PC-3 (cell line): Measurements from ENCODE around the gene XRCC6. TPM values are rescaled to one million over a fixed set of nuclear protein-coding genes. Genes with fewer than 3 reads are reported as not detected.

ENCODE experiments used
- ATAC-seq: fragments of 200-7000 bp; cut with Tn5 transposase; 2 replicates; pipeline ENCODE4 v1.9.1; 2020; ENCODE audit warnings: mild to moderate bottlenecking, moderate library complexity
- BruUV-seq: library from RNA; stranded (reverse); fragments of 400-500 nt; replicated peaks from 2 replicates; lab custom pipeline; 2021; lab: Mats Ljungman, UMichigan
- CTCF ChIA-PET: fragments of 300-600 bp; sonication (Branson Sonifier 250); formaldehyde crosslinking; loops from one replicate; lab custom pipeline; 2022; ENCODE audit warnings: antibody characterized with exemption; lab: Charles Lee
- POLR2A ChIA-PET: fragments of 300-600 bp; sonication (Branson Sonifier 250); formaldehyde crosslinking; loops from one replicate; lab custom pipeline; 2022; ENCODE audit warnings: antibody characterized with exemption; ENCODE audit not compliant: unreplicated experiment; lab: Charles Lee
- DNase-seq: peaks from one replicate; pipeline ENCODE4 v3.0.0-alpha.2; 2015
- H2AFZ ChIP-seq: fragments of 300-600 bp; sonication (generic); 2 replicates; pipeline ENCODE4 v1.6.0; 2016; ENCODE audit warnings: antibody characterized with exemption, low read length
- H3F3A ChIP-seq: fragments of 300-600 bp; sonication (generic); one replicate; pipeline ENCODE4 v1.6.0; 2017; ENCODE audit warnings: antibody characterized with exemption, low read length, control low read depth, mild to moderate bottlenecking; ENCODE audit not compliant: unreplicated experiment
- H3K27ac ChIP-seq: fragments of 300-600 bp; sonication (generic); 2 replicates; pipeline ENCODE4 v1.5.1; 2016; ENCODE audit warnings: mild to moderate bottlenecking, low read length
- H3K27me3 ChIP-seq: fragments of 300-600 bp; sonication (generic); 2 replicates; pipeline ENCODE4 v1.6.1; 2016; ENCODE audit warnings: low read length, mixed read lengths
- H3K36me3 ChIP-seq: fragments of 300-600 bp; sonication (generic); 2 replicates; pipeline ENCODE4 v1.6.1; 2016; ENCODE audit warnings: low read depth, mixed run types, low read length, mixed read lengths
- H3K4me1 ChIP-seq: fragments of 300-600 bp; sonication (generic); 2 replicates; pipeline ENCODE4 v1.5.1; 2016; ENCODE audit warnings: low read length; ENCODE audit not compliant: insufficient read depth
- H3K4me2 ChIP-seq: fragments of 300-600 bp; sonication (generic); 2 replicates; pipeline ENCODE4 v1.6.0; 2016; ENCODE audit warnings: low read length
- H3K4me3 ChIP-seq: fragments of 300-600 bp; sonication (generic); 2 replicates; pipeline ENCODE4 v1.5.1; 2016; ENCODE audit warnings: mild to moderate bottlenecking, low read length, mixed read lengths
- H3K79me2 ChIP-seq: fragments of 300-600 bp; sonication (generic); 2 replicates; pipeline ENCODE4 v1.6.1; 2017; ENCODE audit warnings: low read length, mixed read lengths
- H3K9ac ChIP-seq: fragments of 300-600 bp; sonication (generic); 2 replicates; pipeline ENCODE4 v1.6.0; 2016; ENCODE audit warnings: mild to moderate bottlenecking, low read length
- H3K9me2 ChIP-seq: fragments of 300-600 bp; sonication (generic); replicated peaks from 2 replicates; pipeline ENCODE4 v1.6.1; 2016; ENCODE audit warnings: mixed run types, low read length, mixed read lengths
- H3K9me3 ChIP-seq: fragments of 300-600 bp; sonication (generic); 2 replicates; pipeline ENCODE4 v1.6.1; 2016; ENCODE audit warnings: low read length, mixed read lengths
- H4K20me1 ChIP-seq: fragments of 300-600 bp; sonication (generic); 2 replicates; pipeline ENCODE4 v1.6.1; 2016; ENCODE audit warnings: low read length, mixed read lengths
- EZH2 ChIP-seq: fragments of 300-600 bp; sonication (generic); IDR thresholded peaks from one replicate; pipeline ENCODE4 v1.6.1; 2017; ENCODE audit warnings: antibody characterized with exemption, mild to moderate bottlenecking, low read length; ENCODE audit not compliant: unreplicated experiment
- EZH2phosphoT487 ChIP-seq: fragments of 300-600 bp; sonication (generic); IDR thresholded peaks from 2 replicates; pipeline ENCODE4 v1.6.1; 2018; ENCODE audit warnings: mild to moderate bottlenecking, antibody characterized with exemption, low read length, borderline replicate concordance
- intact Hi-C: fragments of 100-400 bp; cut with micrococcal nuclease; formaldehyde crosslinking; loops from 2 replicates; pipeline ENCODE4 v1.9.0; 2023
- total RNA-seq: library from RNA; depleted of rRNA; stranded (reverse); fragments of >200 nt; gene quantifications from 2 replicates; pipeline ENCODE4 v1.2.3, GENCODE V29; 2014
- TF ChIP-seq, protein P1 (sequence below): fragments of 300-600 bp; sonication (generic); conservative IDR thresholded peaks from 2 replicates; pipeline ENCODE4 v1.5.1; 2017; ENCODE audit warnings: antibody characterized with exemption, low read depth, mild to moderate bottlenecking, low read length

XRCC6 gene
- total RNA-seq, 1 experiment from 2014 or later = 432 TPM

DNA sequence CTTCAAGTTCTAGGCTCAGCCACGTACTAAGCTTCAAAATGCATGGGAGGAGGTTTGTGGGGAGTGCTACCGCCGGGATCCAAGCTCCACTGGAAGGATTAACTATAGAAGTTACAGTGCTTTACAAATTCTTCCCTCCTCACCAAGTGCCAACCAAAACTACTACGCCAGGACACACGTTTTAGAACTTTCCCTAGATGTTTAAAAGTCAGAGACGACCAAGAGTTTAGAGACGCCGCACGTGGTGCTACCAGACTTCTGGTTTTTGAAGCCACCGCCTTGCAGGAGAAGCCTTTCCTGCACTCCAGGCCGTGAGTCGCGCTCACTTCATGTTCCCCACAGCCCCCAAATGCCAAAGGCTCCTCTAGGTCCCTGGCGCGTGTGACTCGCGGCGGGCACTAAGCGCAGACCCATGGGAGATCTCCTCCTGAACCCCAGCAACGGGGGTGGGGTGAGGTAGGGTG is 66.8 kb downstream of the XRCC6 start:
- peaks cover 64% of the 10 kb centered on the region for H3K79me2 ChIP-seq
- H2AFZ ChIP-seq = peak overlapping the region; percentile 90
- intact Hi-C loops = no loop called here
- ChIA-PET CTCF (interaction anchor here (0.6 kb wide), 1 partner anchor 9 kb away, joined by 4 read pairs; no protein-coding TSS in a partner anchor), POLR2A (interaction anchor here (0.6 kb wide), 1 partner anchor 261 kb away, joined by 7 read pairs; no protein-coding TSS in a partner anchor)
- H3K4me2 ChIP-seq = peak overlapping the region; percentile 92
- DNase-seq (peak; percentile 6), ATAC-seq (peak; percentile 27)
- no peaks in the 10 kb centered on the region for H3F3A ChIP-seq
- no peaks in the 10 kb centered on the region for H3K27me3 ChIP-seq
- peaks cover 9% of the 10 kb centered on the region; the same call in 1 of the 2 replicates for H4K20me1 ChIP-seq
- H3K9me3 ChIP-seq = no peaks in the 10 kb centered on the region
- H3K27ac ChIP-seq = peak overlapping the region; percentile 76
- BruUV-seq = TSS peak; percentile 60
- no peaks in the 10 kb centered on the region for H3K36me3 ChIP-seq
- H3K4me1 ChIP-seq = peaks cover 17% of the 10 kb centered on the region; the same call in 1 of the 2 replicates
- peak overlapping the region; percentile 94 for H3K4me3 ChIP-seq
- H3K9ac ChIP-seq = peak overlapping the region; percentile 98
- no peak for TF ChIP-seq EZH2
- no peak for TF ChIP-seq EZH2phosphoT487
- TF ChIP-seq, protein P1, sequence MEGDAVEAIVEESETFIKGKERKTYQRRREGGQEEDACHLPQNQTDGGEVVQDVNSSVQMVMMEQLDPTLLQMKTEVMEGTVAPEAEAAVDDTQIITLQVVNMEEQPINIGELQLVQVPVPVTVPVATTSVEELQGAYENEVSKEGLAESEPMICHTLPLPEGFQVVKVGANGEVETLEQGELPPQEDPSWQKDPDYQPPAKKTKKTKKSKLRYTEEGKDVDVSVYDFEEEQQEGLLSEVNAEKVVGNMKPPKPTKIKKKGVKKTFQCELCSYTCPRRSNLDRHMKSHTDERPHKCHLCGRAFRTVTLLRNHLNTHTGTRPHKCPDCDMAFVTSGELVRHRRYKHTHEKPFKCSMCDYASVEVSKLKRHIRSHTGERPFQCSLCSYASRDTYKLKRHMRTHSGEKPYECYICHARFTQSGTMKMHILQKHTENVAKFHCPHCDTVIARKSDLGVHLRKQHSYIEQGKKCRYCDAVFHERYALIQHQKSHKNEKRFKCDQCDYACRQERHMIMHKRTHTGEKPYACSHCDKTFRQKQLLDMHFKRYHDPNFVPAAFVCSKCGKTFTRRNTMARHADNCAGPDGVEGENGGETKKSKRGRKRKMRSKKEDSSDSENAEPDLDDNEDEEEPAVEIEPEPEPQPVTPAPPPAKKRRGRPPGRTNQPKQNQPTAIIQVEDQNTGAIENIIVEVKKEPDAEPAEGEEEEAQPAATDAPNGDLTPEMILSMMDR = no peak
- H3K9me2 ChIP-seq = no peaks in the 10 kb centered on the region

DNA sequence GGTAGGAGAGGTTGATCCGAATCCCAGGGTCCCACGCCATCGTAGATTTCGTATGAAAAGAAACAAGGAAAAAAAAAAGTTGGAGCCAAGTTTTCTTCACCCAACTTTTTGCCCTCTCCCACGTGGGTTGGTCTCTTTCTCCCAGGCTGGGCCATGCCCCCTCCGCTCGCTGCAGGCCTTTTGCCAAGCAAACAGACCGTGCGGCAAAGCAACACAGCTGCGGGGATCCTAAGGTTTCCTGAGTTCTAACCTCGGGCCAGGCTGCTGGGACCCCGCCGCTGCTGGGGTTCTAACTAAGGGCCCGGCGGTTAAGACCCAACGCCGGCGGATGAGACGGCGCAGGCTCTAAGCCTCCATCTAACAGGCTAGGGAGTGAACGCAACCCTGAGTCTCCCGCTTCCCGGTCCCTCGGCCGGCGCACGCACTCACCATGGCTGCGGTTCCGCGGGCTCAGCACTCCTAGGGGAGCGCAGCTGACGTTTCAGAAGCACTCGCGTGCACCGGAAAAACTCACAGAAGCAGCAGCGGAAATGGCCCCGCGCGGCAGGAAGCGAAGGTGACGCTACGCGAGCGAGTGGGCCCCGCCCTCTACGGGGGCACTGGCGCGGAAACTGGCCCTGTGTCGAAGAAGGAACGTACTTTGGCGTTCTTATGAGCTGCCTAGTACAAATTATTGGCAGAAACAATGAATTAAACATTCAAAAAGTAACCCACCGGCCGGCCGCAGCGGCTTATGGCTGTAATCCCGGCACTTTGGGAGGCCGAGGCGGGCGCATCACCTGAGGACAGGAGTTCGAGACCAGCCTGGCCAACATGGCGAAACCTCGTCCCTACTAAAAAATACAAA is 67.5 kb downstream of the XRCC6 start, which contains the start of gene SNU13:
Gene SNU13, minus strand, starts transcription at position 503 of the 847 bp plus-strand sequence. Its CDS starts 71 bp downstream, at position 432.
- H3K4me2 ChIP-seq = peak within 1 kb of the TSS; percentile 92
- peak; percentile 86 for DNase-seq

More for the DNA sequence above, 67.5 kb downstream of the XRCC6 start, which contains the start of gene SNU13:
- ATAC-seq = peak; percentile 93
- Histone ChIP-seq H3F3A (no peaks in the 10 kb centered on the region), H3K4me3 (peak within 1 kb of the TSS; percentile 94), H3K9me3 (no peaks in the 10 kb centered on the region), H3K27me3 (no peaks in the 10 kb centered on the region), H2AFZ (peak within 1 kb of the TSS; percentile 90), H3K9ac (peak within 1 kb of the TSS; percentile 98), H3K27ac (peak within 1 kb of the TSS; percentile 76), H3K79me2 (peaks cover 57% of the 10 kb centered on the region), H4K20me1 (peaks cover 9% of the 10 kb centered on the region; the same call in 1 of the 2 replicates), H3K4me1 (peaks cover 13% of the 10 kb centered on the region; the same call in 1 of the 2 replicates), H3K36me3 (no peaks in the 10 kb centered on the region), H3K9me2 (no peaks in the 10 kb centered on the region)
- no TSS peak for BruUV-seq
- TF ChIP-seq, protein P1 = no peak
- TF ChIP-seq EZH2phosphoT487 (no peak), EZH2 (no peak)
- intact Hi-C loops = no loop called here
- ChIA-PET CTCF (no interaction called here), POLR2A (interaction anchor here (0.6 kb wide), 2 partner anchors 22 to 261 kb away, joined by 4 to 7 read pairs; no protein-coding TSS in a partner anchor)
